Liver (tissue), 9 donors: ENCODE measurements around the gene KLK14. TPM values are rescaled to one million over a fixed set of nuclear protein-coding genes. Genes with fewer than 3 reads are reported as not detected.

ENCODE experiments used
- DNase-seq: peaks from one replicate; pipeline ENCODE4 v3.0.0-alpha.2; 2017; ENCODE audit warnings: low spot score
- H3K27ac ChIP-seq, 2 donors: one replicate each; pipeline ENCODE4 v1.7.0; 2013; ENCODE audit warnings: inconsistent platforms in 2 of 2, low read length in 2 of 2, control low read depth in 1 of 2, low read depth in 1 of 2, mild to moderate bottlenecking in 1 of 2
- H3K27me3 ChIP-seq, 4 donors: one replicate each; pipeline versions ENCODE4 v1.6.1 to v1.7.0; 2013; ENCODE audit warnings: low read length in 3 of 4, inconsistent platforms in 1 of 4, mild to moderate bottlenecking in 1 of 4, moderate library complexity in 1 of 4; ENCODE audit not compliant: control insufficient read depth in 4 of 4, insufficient read depth in 4 of 4
- H3K36me3 ChIP-seq, 4 donors: one replicate each; pipeline versions ENCODE4 v1.6.1 to v1.7.0; 2013; ENCODE audit warnings: low read length in 3 of 4, mild to moderate bottlenecking in 3 of 4, low read depth in 1 of 4, moderate library complexity in 1 of 4; ENCODE audit not compliant: control insufficient read depth in 4 of 4, insufficient read depth in 3 of 4
- H3K4me1 ChIP-seq, 4 donors: one replicate each; pipeline versions ENCODE4 v1.6.1 to v1.7.0; 2013; ENCODE audit warnings: low read length in 3 of 4, mild to moderate bottlenecking in 3 of 4, moderate library complexity in 1 of 4; ENCODE audit not compliant: control insufficient read depth in 4 of 4, insufficient read depth in 4 of 4
- H3K4me3 ChIP-seq, 3 donors: one replicate each; pipeline versions ENCODE4 v1.6.1 to v1.7.0; 2013; ENCODE audit warnings: low read length in 3 of 3, control low read depth in 1 of 3, low read depth in 1 of 3, mild to moderate bottlenecking in 1 of 3
- H3K9ac ChIP-seq, 2 donors: one replicate each; pipeline ENCODE4 v1.7.0; 2013; ENCODE audit warnings: low read length in 2 of 2, mild to moderate bottlenecking in 2 of 2, moderate library complexity in 2 of 2, control low read depth in 1 of 2, low read depth in 1 of 2
- H3K9me3 ChIP-seq, 4 donors: one replicate each; pipeline versions ENCODE4 v1.6.1 to v1.7.0; 2013; ENCODE audit warnings: low read length in 3 of 4; ENCODE audit not compliant: control insufficient read depth in 4 of 4
- ATF3 ChIP-seq: IDR thresholded peaks from 2 replicates; pipeline ENCODE4 v1.6.1; 2016; ENCODE audit warnings: antibody characterized with exemption
- CTCF ChIP-seq: fragments of 150-350 bp; IDR thresholded peaks from 2 replicates; pipeline ENCODE4 v1.5.1; 2017; ENCODE audit warnings: improper control_type of control experiment, low read depth, low read length; ENCODE audit not compliant: missing input control
- HNF4A ChIP-seq, 2 donors: conservative IDR thresholded peaks; 2 replicates each; pipeline ENCODE4 v1.6.1; 2016; ENCODE audit warnings: antibody characterized with exemption in 2 of 2, mild to moderate bottlenecking in 2 of 2
- HNF4G ChIP-seq: IDR thresholded peaks from 2 replicates; pipeline ENCODE4 v1.6.1; 2016; ENCODE audit warnings: antibody characterized with exemption
- NR2F2 ChIP-seq: IDR thresholded peaks from 2 replicates; pipeline ENCODE4 v1.6.1; 2016; ENCODE audit warnings: antibody characterized with exemption
- RAD21 ChIP-seq, 2 donors: IDR thresholded peaks; 2 replicates each; pipeline ENCODE4 v1.6.1; 2016; ENCODE audit warnings: antibody characterized with exemption in 2 of 2, mild to moderate bottlenecking in 2 of 2
- SP1 ChIP-seq: IDR thresholded peaks from 2 replicates; pipeline ENCODE4 v1.6.1; 2018; ENCODE audit warnings: antibody characterized with exemption, mild to moderate bottlenecking
- TAF1 ChIP-seq: conservative IDR thresholded peaks from 2 replicates; pipeline ENCODE4 v1.6.1; 2016; ENCODE audit warnings: antibody characterized with exemption, mild to moderate bottlenecking
- ZBTB33 ChIP-seq: IDR thresholded peaks from 2 replicates; pipeline ENCODE4 v1.6.1; 2016; ENCODE audit warnings: antibody characterized with exemption
- WGBS: extraction: QIAGEN DNeasy Blood & Tissue Kit; methylation state at CpG from one replicate; pipeline ENCODE4 v1.1.7; 2013; 5-methylcytosine and 5-hydroxymethylcytosine counted together
- polyA plus RNA-seq, 2 donors: library from polyadenylated mRNA; stranded (reverse) in 1 of 2; unstranded in 1 of 2; fragments of 200-250 nt in 1 of 2; fragments of >200 nt in 1 of 2; fragmentation: Nextera tagmentation in 1 of 2; extraction: Ambion mirVana in 1 of 2; gene quantifications; one replicate each; pipeline versions ENCODE4 v1.2.1 to v1.2.3, GENCODE V29; 2013 to 2015
- total RNA-seq, 2 donors: library from RNA; depleted of rRNA; stranded (reverse); fragments of >200 nt; gene quantifications; one replicate each; pipeline ENCODE4 v1.2.3, GENCODE V29; 2014
- TF ChIP-seq, protein P1 (sequence below): IDR thresholded peaks from 2 replicates; pipeline ENCODE4 v1.6.1; 2016; ENCODE audit warnings: antibody characterized with exemption
- TF ChIP-seq, protein P2 (sequence below): IDR thresholded peaks from 2 replicates; pipeline ENCODE4 v1.6.1; 2016; ENCODE audit warnings: antibody characterized with exemption, mild to moderate bottlenecking
- donor health status: healthy.
- donor health status: healthy.
- donor health status: healthy.
- donor health status: healthy.
- donor health status: healthy.

KLK14 gene
- total and polyA plus RNA-seq, 4 donors = 0.06 TPM; not detected in 3

- TF ChIP-seq, protein P1, sequence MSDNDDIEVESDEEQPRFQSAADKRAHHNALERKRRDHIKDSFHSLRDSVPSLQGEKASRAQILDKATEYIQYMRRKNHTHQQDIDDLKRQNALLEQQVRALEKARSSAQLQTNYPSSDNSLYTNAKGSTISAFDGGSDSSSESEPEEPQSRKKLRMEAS = no peak
- TF ChIP-seq ZBTB33 = no peak
- no peak for TF ChIP-seq ATF3
- TF ChIP-seq, protein P2, sequence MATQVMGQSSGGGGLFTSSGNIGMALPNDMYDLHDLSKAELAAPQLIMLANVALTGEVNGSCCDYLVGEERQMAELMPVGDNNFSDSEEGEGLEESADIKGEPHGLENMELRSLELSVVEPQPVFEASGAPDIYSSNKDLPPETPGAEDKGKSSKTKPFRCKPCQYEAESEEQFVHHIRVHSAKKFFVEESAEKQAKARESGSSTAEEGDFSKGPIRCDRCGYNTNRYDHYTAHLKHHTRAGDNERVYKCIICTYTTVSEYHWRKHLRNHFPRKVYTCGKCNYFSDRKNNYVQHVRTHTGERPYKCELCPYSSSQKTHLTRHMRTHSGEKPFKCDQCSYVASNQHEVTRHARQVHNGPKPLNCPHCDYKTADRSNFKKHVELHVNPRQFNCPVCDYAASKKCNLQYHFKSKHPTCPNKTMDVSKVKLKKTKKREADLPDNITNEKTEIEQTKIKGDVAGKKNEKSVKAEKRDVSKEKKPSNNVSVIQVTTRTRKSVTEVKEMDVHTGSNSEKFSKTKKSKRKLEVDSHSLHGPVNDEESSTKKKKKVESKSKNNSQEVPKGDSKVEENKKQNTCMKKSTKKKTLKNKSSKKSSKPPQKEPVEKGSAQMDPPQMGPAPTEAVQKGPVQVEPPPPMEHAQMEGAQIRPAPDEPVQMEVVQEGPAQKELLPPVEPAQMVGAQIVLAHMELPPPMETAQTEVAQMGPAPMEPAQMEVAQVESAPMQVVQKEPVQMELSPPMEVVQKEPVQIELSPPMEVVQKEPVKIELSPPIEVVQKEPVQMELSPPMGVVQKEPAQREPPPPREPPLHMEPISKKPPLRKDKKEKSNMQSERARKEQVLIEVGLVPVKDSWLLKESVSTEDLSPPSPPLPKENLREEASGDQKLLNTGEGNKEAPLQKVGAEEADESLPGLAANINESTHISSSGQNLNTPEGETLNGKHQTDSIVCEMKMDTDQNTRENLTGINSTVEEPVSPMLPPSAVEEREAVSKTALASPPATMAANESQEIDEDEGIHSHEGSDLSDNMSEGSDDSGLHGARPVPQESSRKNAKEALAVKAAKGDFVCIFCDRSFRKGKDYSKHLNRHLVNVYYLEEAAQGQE = no peak
- no peak for TF ChIP-seq HNF4A (conservative IDR thresholded peaks at IDR 0.05)
- no peak for TF ChIP-seq SP1
- no peak for TF ChIP-seq NR2F2
- TF ChIP-seq TAF1 = no peak
- H3K27me3 ChIP-seq = no peaks in the 10 kb centered on the region
- DNase-seq = no peak
- no peak overlapping the region for H3K9ac ChIP-seq
- no peak overlapping the region for H3K27ac ChIP-seq
- H3K36me3 ChIP-seq = peaks cover 0 to 12% (median 3%) of the 10 kb centered on the region in 4 donors
- H3K4me3 ChIP-seq = no peak overlapping the region
- no peaks in the 10 kb centered on the region for H3K9me3 ChIP-seq
- H3K4me1 ChIP-seq = peaks cover 0 to 3% (median 0%) of the 10 kb centered on the region in 4 donors
- WGBS = 89% methylated on average over 20 of the region's 20 CpGs
Measured at GRCh38 chr19:51097796-51098195, 15.1 kb upstream of the KLK14 start.

GRCh38 chr19:51097166-51097738 lies 14.6 kb upstream of the KLK14 start:
- no peak overlapping the region for H3K27ac ChIP-seq
- TF ChIP-seq CTCF = peak; percentile 49
- TF ChIP-seq HNF4G = no peak
- TF ChIP-seq, protein P1 = no peak
- TF ChIP-seq HNF4A (conservative IDR thresholded peaks at IDR 0.05) = no peak
- TF ChIP-seq TAF1 = no peak
- no peak for TF ChIP-seq SP1
- peak in 1 of 2 donors; percentile 63 for TF ChIP-seq RAD21 (IDR thresholded peaks at IDR 0.05)
- H3K27me3 ChIP-seq = no peaks in the 10 kb centered on the region
- no peaks in the 10 kb centered on the region for H3K9me3 ChIP-seq
- H3K36me3 ChIP-seq = peaks cover 0 to 9% (median 1%) of the 10 kb centered on the region in 4 donors
- no peak overlapping the region for H3K9ac ChIP-seq
- 11% methylated on average over 8 of the region's 8 CpGs for WGBS
- H3K4me3 ChIP-seq = no peak overlapping the region
- DNase-seq = peak; percentile 78
- H3K4me1 ChIP-seq = peaks cover 0 to 3% (median 0%) of the 10 kb centered on the region in 4 donors
